IMR-90 (cell line): ENCODE data around the gene SLC1A5.

ENCODE experiments used
- BHLHE40 ChIP-seq: fragments of 150-350 bp; IDR thresholded peaks from 2 replicates; pipeline ENCODE4 v1.6.1; 2016; ENCODE audit warnings: mild to moderate bottlenecking, low read depth, low read length
- CEBPB ChIP-seq: IDR thresholded peaks from 2 replicates; pipeline ENCODE4 v1.6.1; 2012; ENCODE audit warnings: low read depth, low read length, improper control_type of control experiment
- CHD1 ChIP-seq: IDR thresholded peaks from 2 replicates; pipeline ENCODE4 v1.6.1; 2012; ENCODE audit warnings: low read depth, low read length, improper control_type of control experiment
- FOS ChIP-seq: fragments of 150-350 bp; IDR thresholded peaks from 2 replicates; pipeline ENCODE4 v1.6.1; 2016; ENCODE audit warnings: low read depth, low read length
- MAFK ChIP-seq: IDR thresholded peaks from 2 replicates; pipeline ENCODE4 v1.6.1; 2012; ENCODE audit warnings: low read depth, low read length, improper control_type of control experiment
- MAZ ChIP-seq: IDR thresholded peaks from 2 replicates; pipeline ENCODE4 v1.6.1; 2012; ENCODE audit warnings: low read depth, mild to moderate bottlenecking, low read length, improper control_type of control experiment, moderate library complexity, borderline replicate concordance
- MXI1 ChIP-seq: IDR thresholded peaks from 2 replicates; pipeline ENCODE4 v1.6.1; 2012; ENCODE audit warnings: low read depth, mild to moderate bottlenecking, low read length, moderate library complexity, borderline replicate concordance
- POLR2A ChIP-seq: IDR thresholded peaks from 2 replicates; pipeline ENCODE4 v1.6.1; 2012; ENCODE audit warnings: mild to moderate bottlenecking, low read depth, low read length
- RAD21 ChIP-seq: IDR thresholded peaks from 2 replicates; pipeline ENCODE4 v1.6.1; 2012; ENCODE audit warnings: low read length, improper control_type of control experiment
- RFX5 ChIP-seq: IDR thresholded peaks from 2 replicates; pipeline ENCODE4 v1.8.0; 2012; ENCODE audit warnings: low read depth, mild to moderate bottlenecking, low read length, moderate library complexity
- SMC3 ChIP-seq: fragments of 150-350 bp; IDR thresholded peaks from 2 replicates; pipeline ENCODE4 v1.6.1; 2016; ENCODE audit warnings: low read depth, mild to moderate bottlenecking, antibody characterized with exemption, low read length, moderate library complexity
- TF ChIP-seq, protein P1 (sequence below): fragments of 150-350 bp; IDR thresholded peaks from 2 replicates; pipeline ENCODE4 v1.6.1; 2017; ENCODE audit warnings: mild to moderate bottlenecking, antibody characterized with exemption, low read length, low read depth
- TF ChIP-seq, protein P2 (sequence below): conservative IDR thresholded peaks from 2 replicates; pipeline ENCODE4 v1.5.1; 2012; ENCODE audit warnings: mild to moderate bottlenecking, low read depth, low read length, improper control_type of control experiment
- TF ChIP-seq, protein P3 (sequence below): fragments of 150-350 bp; IDR thresholded peaks from 2 replicates; pipeline ENCODE4 v1.6.1; 2016; ENCODE audit warnings: low read depth, mild to moderate bottlenecking, low read length, moderate library complexity, borderline replicate concordance

DNA sequence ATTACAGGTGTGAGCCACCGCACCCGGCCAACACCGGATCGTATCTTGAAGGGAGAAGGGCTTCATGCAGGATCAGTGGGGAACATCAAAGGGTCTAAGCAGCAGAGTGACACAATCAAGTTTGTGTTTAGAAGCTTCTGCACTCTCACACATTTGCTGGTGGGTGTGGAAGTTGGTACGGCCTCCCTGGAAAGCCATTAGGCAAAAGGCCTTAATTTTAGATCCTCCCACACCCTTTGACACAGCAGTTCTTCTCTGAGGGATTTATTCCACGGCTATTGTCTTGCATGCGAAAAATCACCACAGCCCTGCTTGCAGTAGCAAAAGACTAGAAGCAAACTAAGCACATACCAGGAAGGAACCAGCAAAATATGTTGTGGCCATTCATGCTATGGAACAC is 18.3 kb upstream of the SLC1A5 start:
- TF ChIP-seq POLR2A (no peak), CHD1 (no peak), CEBPB (no peak), RAD21 (no peak), MAZ (no peak), SMC3 (no peak), MAFK (no peak), FOS (no peak), MXI1 (no peak), BHLHE40 (no peak), RFX5 (no peak)
- TF ChIP-seq, protein P1, sequence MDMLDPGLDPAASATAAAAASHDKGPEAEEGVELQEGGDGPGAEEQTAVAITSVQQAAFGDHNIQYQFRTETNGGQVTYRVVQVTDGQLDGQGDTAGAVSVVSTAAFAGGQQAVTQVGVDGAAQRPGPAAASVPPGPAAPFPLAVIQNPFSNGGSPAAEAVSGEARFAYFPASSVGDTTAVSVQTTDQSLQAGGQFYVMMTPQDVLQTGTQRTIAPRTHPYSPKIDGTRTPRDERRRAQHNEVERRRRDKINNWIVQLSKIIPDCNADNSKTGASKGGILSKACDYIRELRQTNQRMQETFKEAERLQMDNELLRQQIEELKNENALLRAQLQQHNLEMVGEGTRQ, result no peak
- TF ChIP-seq, protein P2, sequence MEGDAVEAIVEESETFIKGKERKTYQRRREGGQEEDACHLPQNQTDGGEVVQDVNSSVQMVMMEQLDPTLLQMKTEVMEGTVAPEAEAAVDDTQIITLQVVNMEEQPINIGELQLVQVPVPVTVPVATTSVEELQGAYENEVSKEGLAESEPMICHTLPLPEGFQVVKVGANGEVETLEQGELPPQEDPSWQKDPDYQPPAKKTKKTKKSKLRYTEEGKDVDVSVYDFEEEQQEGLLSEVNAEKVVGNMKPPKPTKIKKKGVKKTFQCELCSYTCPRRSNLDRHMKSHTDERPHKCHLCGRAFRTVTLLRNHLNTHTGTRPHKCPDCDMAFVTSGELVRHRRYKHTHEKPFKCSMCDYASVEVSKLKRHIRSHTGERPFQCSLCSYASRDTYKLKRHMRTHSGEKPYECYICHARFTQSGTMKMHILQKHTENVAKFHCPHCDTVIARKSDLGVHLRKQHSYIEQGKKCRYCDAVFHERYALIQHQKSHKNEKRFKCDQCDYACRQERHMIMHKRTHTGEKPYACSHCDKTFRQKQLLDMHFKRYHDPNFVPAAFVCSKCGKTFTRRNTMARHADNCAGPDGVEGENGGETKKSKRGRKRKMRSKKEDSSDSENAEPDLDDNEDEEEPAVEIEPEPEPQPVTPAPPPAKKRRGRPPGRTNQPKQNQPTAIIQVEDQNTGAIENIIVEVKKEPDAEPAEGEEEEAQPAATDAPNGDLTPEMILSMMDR, result no peak
- TF ChIP-seq, protein P3, sequence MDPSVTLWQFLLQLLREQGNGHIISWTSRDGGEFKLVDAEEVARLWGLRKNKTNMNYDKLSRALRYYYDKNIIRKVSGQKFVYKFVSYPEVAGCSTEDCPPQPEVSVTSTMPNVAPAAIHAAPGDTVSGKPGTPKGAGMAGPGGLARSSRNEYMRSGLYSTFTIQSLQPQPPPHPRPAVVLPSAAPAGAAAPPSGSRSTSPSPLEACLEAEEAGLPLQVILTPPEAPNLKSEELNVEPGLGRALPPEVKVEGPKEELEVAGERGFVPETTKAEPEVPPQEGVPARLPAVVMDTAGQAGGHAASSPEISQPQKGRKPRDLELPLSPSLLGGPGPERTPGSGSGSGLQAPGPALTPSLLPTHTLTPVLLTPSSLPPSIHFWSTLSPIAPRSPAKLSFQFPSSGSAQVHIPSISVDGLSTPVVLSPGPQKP, result no peak
